Cardiac muscle cell (in vitro differentiated cells and primary cell): ENCODE results near the gene TULP1. TPM values are rescaled to one million over a fixed set of nuclear protein-coding genes. Genes with fewer than 3 reads are reported as not detected.
A peak's percentile ranks its signal among the peaks of the same experiment; 100 is the strongest.

Source experiments
- DNase-seq, 2 donors: peaks; one replicate each; pipeline versions ENCODE4 v3.0.0 to v3.0.0-alpha.2; 2010 to 2017; ENCODE audit warnings: low read depth in 1 of 2, low spot score in 1 of 2
- H3K27ac ChIP-seq: fragments of 200-600 bp; sonication (generic); 2 replicates; pipeline ENCODE4 v1.5.1; 2016
- H3K27me3 ChIP-seq: fragments of 200-600 bp; sonication (generic); 2 replicates; pipeline ENCODE4 v1.6.0; 2016; ENCODE audit warnings: control low read depth
- H3K36me3 ChIP-seq: fragments of 200-600 bp; sonication (generic); 2 replicates; pipeline ENCODE4 v1.5.1; 2016; ENCODE audit warnings: control low read depth
- H3K4me1 ChIP-seq: fragments of 200-600 bp; sonication (generic); 2 replicates; pipeline ENCODE4 v1.8.1; 2017; ENCODE audit warnings: low read depth, mild to moderate bottlenecking, mixed run types
- H3K4me3 ChIP-seq: fragments of 200-600 bp; sonication (generic); 2 replicates; pipeline ENCODE4 v1.5.1; 2016; ENCODE audit warnings: mild to moderate bottlenecking
- H3K9me3 ChIP-seq: fragments of 200-600 bp; sonication (generic); 2 replicates; pipeline ENCODE4 v1.5.1; 2017; ENCODE audit warnings: low read depth, mild to moderate bottlenecking, control low read depth
- polyA plus RNA-seq: library from polyadenylated mRNA; unstranded; fragments of >200 nt; fragmentation: Nextera tagmentation; extraction: Ambion mirVana; gene quantifications from 2 replicates; pipeline ENCODE4 v1.2.1, GENCODE V29; 2016
- total RNA-seq: library from RNA; depleted of rRNA; stranded (reverse); fragments of >200 nt; gene quantifications from 2 replicates; pipeline ENCODE4 v1.2.3, GENCODE V29; 2016
- TF ChIP-seq, protein P1 (sequence below): IDR thresholded peaks from 2 replicates; pipeline ENCODE4 v1.5.1; 2012; ENCODE audit warnings: low read depth, mild to moderate bottlenecking, low read length

TULP1 gene
- total and polyA plus RNA-seq, 2 experiments from 2014 or later = 0.92 to 5.2 TPM

DNA sequence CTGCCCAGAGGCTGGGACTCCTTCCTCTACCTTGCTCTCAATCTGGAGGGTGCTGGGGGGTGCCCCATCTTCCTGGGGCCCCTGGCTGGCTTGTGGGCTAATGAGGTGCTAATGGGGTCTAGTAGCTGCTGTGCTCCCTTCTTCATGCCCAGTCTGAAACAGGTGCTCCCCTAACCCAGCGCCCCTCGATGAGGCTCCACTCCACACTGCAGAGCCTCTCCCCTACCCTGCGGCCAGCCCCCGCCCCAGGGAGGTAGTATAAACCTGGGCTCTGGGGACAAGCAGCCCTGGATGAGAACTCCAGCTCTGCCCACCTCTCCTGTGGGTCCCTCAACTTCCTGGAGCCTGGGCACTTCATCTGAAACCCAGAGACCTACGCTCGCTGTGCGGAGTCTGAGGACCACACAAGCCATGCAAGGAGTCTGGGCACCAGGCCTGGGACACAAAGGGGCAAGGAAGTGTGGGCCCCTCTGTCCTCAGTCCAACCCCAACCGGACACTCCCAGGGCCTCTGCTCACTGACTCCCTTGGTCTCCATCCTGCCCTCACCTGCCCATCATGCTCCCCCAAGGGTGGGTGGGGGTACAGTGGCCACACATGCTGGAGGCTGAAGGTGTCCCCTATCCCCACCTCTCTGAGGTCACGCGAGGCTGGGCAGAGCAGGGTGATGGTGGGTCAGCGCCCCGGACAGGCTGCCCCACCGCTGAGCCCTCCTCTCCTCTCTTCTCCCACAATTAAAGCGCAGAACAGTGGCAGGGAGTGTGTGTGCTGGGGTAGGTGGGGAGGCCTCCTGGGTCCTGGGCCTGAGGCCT lies 38.4 kb downstream of the TULP1 start:
- Histone ChIP-seq H3K9me3 (no peaks in the 10 kb centered on the region), H3K4me3 (no peak overlapping the region), H3K27ac (peak overlapping the region; percentile 69), H3K36me3 (peaks cover 37% of the 10 kb centered on the region), H3K27me3 (no peaks in the 10 kb centered on the region), H3K4me1 (peaks cover 16% of the 10 kb centered on the region)
- TF ChIP-seq, protein P1, sequence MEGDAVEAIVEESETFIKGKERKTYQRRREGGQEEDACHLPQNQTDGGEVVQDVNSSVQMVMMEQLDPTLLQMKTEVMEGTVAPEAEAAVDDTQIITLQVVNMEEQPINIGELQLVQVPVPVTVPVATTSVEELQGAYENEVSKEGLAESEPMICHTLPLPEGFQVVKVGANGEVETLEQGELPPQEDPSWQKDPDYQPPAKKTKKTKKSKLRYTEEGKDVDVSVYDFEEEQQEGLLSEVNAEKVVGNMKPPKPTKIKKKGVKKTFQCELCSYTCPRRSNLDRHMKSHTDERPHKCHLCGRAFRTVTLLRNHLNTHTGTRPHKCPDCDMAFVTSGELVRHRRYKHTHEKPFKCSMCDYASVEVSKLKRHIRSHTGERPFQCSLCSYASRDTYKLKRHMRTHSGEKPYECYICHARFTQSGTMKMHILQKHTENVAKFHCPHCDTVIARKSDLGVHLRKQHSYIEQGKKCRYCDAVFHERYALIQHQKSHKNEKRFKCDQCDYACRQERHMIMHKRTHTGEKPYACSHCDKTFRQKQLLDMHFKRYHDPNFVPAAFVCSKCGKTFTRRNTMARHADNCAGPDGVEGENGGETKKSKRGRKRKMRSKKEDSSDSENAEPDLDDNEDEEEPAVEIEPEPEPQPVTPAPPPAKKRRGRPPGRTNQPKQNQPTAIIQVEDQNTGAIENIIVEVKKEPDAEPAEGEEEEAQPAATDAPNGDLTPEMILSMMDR = no peak
- no peak for DNase-seq

DNA sequence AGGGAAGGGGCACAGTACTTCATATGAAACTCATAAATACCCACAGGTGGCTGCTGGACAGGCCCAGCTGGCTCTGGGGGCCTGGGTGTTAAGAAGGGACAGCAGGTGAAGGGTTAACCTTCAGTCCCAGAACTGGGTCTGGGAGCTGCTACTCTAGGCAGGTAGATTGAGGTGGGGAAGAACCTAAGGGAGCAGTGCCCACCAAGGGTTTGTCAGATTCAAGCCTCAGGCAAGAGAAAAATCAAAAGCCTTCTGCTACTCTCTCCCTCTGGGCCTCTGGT lies 38.9 kb downstream of the TULP1 start:
- DNase-seq = no peak
- Histone ChIP-seq H3K9me3 (no peaks in the 10 kb centered on the region), H3K4me3 (no peak overlapping the region), H3K4me1 (peaks cover 16% of the 10 kb centered on the region), H3K27me3 (no peaks in the 10 kb centered on the region), H3K36me3 (peaks cover 33% of the 10 kb centered on the region), H3K27ac (peak overlapping the region; percentile 69)
- TF ChIP-seq, protein P1 = no peak

DNA sequence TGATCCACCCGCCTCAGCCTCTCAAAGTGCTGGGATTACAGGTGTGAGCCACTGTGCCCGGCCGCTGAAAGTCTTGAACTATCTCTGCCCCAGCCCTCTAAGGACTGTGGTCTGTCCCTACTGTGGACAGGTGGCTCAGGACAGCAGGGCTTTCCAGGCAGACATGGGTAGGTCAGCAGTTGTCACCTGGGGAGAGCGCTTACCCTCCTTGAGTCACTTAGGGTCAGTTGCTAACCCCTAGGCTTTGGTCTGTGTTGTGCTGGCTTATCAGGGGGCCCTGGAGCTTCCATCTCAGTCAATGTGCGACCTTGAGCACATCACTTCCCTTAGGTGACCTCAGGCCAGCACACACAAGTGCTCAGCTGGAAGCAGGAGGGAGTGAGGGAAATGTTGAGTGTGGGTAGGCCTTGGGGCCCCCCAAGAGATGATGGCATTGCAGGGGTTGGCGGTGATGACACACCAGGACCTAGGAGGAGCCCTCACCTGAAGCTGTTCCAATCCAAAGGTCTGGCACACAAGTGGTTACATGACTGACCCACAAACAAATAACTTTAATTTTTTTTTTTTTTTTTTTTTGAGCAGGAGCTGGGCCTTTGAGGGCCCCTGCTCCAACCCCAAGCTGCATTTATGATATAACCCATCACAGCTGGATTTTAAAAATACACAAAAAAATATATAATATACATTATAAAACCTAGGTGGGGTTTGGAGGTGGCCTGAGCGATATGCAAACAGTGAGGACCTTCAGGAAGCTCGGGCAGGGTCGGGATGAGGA lies 39.4 kb downstream of the TULP1 start:
- Histone ChIP-seq H3K27me3 (no peaks in the 10 kb centered on the region), H3K9me3 (no peaks in the 10 kb centered on the region), H3K4me1 (peaks cover 16% of the 10 kb centered on the region), H3K4me3 (no peak overlapping the region), H3K27ac (peak overlapping the region; percentile 69), H3K36me3 (peaks cover 31% of the 10 kb centered on the region)
- TF ChIP-seq, protein P1 = no peak
- DNase-seq = no peak

DNA sequence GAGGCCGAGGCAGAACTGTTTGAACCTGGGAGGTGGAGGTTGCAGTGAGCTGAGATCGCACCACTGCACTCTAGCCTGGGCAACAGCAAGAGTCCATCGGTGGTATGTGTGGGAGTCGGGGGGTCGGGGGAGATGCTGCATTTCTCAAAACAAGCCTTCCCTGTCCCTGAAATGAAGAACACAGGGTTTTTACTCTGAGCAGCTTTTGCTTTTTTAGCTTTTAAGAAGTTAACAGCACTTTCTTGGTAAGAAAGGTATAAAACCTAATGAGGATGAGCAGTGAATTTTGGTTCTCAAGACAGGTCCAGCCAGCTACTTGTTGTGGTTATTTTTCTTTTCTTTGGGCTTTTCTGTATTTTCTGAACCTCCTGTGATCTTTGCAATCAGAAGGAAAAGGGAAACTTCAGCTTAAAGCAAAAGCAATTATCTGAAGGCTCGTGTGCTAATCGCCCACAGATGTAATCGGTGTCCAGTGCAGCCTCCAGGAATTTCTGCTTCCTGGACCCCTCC lies 40.8 kb downstream of the TULP1 start:
- TF ChIP-seq, protein P1 = no peak
- Histone ChIP-seq H3K4me3 (no peak overlapping the region), H3K27ac (peak overlapping the region; percentile 62), H3K36me3 (peaks cover 27% of the 10 kb centered on the region), H3K9me3 (no peaks in the 10 kb centered on the region), H3K27me3 (no peaks in the 10 kb centered on the region), H3K4me1 (peaks cover 16% of the 10 kb centered on the region)
- DNase-seq = peak in 1 of 2 donors; percentile 21

DNA sequence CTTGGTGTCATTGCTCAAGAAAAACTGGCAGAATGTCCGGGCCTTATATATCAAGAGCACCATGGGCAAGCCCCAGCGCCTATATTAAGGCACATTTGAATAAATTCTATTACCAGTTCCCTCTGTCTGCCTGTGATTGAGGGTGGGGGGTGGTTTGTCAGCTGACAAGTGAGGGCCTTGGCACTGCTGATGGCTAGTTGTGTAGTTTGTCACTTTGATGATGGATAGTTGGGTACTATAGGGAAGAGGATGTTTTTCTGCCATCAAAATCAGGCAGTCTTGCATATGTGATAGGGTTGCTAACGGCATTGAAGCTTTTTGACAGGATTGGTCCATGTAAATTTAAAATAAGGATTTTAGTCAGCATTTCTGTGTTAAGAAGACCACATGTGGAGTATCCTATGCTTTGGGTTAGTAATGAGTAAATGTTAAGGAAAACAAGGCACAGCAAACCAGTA lies 42.0 kb downstream of the TULP1 start:
- Histone ChIP-seq H3K36me3 (peaks cover 29% of the 10 kb centered on the region), H3K27ac (peak overlapping the region; percentile 85)

More for the DNA sequence above, 42.0 kb downstream of the TULP1 start:
- H3K27me3 ChIP-seq = no peaks in the 10 kb centered on the region
- no peaks in the 10 kb centered on the region for H3K9me3 ChIP-seq
- H3K4me3 ChIP-seq = no peak overlapping the region
- DNase-seq = no peak
- TF ChIP-seq, protein P1 = no peak
- peaks cover 16% of the 10 kb centered on the region for H3K4me1 ChIP-seq
